ENCODE results near the gene LRBA. TPM values are rescaled to one million over a fixed set of nuclear protein-coding genes. Genes with fewer than 3 reads are reported as not detected.

LRBA gene
- total and polyA plus RNA-seq, 2 donors (not counting 3 experiments of a cell fraction or from before 2014, with no cell fraction given): 18.0 to 35.1 TPM

DNA sequence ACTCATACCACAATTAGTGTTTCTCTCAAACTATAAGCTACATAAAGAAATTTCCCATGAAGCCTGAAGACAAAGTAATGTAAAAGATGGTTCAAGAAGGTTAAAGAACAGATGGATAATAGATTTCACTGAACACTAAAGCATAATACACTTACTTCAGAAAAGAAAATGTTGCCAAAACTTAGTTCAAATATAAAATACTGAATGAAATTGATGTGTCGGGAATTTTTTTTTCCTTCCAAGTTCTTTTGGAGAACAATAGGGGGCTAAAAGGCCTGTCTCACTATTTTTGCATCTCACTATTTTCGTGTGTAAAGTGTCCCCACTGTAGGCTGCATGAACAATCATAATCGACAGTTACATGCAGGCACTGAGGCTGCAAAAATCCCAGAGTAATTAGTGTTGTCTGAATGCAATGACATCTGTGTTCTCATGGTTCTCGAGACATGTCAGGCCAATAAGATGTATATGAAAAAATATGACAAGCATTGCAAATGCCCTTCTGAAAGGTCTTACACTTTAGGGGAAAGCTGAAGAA, 445.0 kb downstream of the LRBA start:
- no peaks in the 10 kb centered on the region for H3K36me3 ChIP-seq (ENCODE audit: control insufficient read depth in 2 of 2, extremely low read depth in 1 of 2, insufficient read depth in 2 of 2, low read length in 2 of 2)
- no peaks in the 10 kb centered on the region for H3K79me2 ChIP-seq (ENCODE audit: control insufficient read depth, insufficient read depth, low read length)
- BruUV-seq (replicated peaks): no TSS peak
- H3K9ac ChIP-seq (replicated peaks; ENCODE audit: extremely low read depth, insufficient read depth, low read length): no peak overlapping the region
- H3K4me1 ChIP-seq (ENCODE audit: control insufficient read depth, extremely low read depth, insufficient read depth, low read length): no peaks in the 10 kb centered on the region
- FAIRE-seq: no peak
- no peaks in the 10 kb centered on the region for H3K9me3 ChIP-seq (replicated peaks; ENCODE audit: control insufficient read depth, insufficient read depth, low read length)
- ChIA-PET CTCF (interaction anchor here (1.1 to 1.4 kb wide), 2 partner anchors 13 to 297 kb away, joined by 4 read pairs; no protein-coding TSS in a partner anchor), POLR2A (no interaction called here)
- TF ChIP-seq EZH2 (IDR thresholded peaks at IDR 0.05; ENCODE audit: borderline replicate concordance, low read depth, low read length, severe bottlenecking) (no peak), POLR2AphosphoS5 (IDR thresholded peaks at IDR 0.05; ENCODE audit: insufficient read depth, low read depth, low read length) (no peak), GATA2 (IDR thresholded peaks at IDR 0.05; ENCODE audit: insufficient read depth, insufficient read length, low read depth, low read length) (no peak), FOS (IDR thresholded peaks at IDR 0.05; ENCODE audit: borderline replicate concordance, insufficient read depth, low read length) (no peak), JUN (IDR thresholded peaks at IDR 0.05; ENCODE audit: borderline replicate concordance, insufficient read depth, insufficient read length, low read depth) (no peak), MYC (IDR thresholded peaks at IDR 0.05; ENCODE audit: low read depth, low read length) (no peak), POLR2A (IDR thresholded peaks at IDR 0.05; ENCODE audit: low read depth, low read length) (no peak)
- TF ChIP-seq, protein P1, sequence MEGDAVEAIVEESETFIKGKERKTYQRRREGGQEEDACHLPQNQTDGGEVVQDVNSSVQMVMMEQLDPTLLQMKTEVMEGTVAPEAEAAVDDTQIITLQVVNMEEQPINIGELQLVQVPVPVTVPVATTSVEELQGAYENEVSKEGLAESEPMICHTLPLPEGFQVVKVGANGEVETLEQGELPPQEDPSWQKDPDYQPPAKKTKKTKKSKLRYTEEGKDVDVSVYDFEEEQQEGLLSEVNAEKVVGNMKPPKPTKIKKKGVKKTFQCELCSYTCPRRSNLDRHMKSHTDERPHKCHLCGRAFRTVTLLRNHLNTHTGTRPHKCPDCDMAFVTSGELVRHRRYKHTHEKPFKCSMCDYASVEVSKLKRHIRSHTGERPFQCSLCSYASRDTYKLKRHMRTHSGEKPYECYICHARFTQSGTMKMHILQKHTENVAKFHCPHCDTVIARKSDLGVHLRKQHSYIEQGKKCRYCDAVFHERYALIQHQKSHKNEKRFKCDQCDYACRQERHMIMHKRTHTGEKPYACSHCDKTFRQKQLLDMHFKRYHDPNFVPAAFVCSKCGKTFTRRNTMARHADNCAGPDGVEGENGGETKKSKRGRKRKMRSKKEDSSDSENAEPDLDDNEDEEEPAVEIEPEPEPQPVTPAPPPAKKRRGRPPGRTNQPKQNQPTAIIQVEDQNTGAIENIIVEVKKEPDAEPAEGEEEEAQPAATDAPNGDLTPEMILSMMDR (IDR thresholded peaks at IDR 0.05; ENCODE audit: extremely low read depth in 1 of 2, insufficient read depth in 1 of 2, low read depth in 1 of 2, low read length in 2 of 2): no peak
- TF ChIP-seq, protein P2, sequence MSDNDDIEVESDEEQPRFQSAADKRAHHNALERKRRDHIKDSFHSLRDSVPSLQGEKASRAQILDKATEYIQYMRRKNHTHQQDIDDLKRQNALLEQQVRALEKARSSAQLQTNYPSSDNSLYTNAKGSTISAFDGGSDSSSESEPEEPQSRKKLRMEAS (IDR thresholded peaks at IDR 0.05; ENCODE audit: insufficient read depth, insufficient read length): no peak
- no peaks in the 10 kb centered on the region for H3K9me1 ChIP-seq (replicated peaks; ENCODE audit: control insufficient read depth, extremely low read depth, insufficient read depth, low read length)
- no peak overlapping the region for H3K4me3 ChIP-seq (replicated peaks in 1 of 3; ENCODE audit: insufficient read depth in 1 of 3, low read depth in 1 of 3, low read length in 3 of 3)
- intact Hi-C loops (cut with micrococcal nuclease): no loop called here
- H3K27ac ChIP-seq (ENCODE audit: insufficient read depth, low read depth, low read length): no peak overlapping the region
- H3K4me2 ChIP-seq (ENCODE audit: insufficient read depth, low read length): no peak overlapping the region
- H2AFZ ChIP-seq (ENCODE audit: low read depth, low read length): no peak overlapping the region
- dilution Hi-C loops (cut with MboI; ENCODE audit: extremely low pct_ligation_motif_present, low sequenced_read_pairs): no loop called here
- H4K20me1 ChIP-seq (replicated peaks; ENCODE audit: control insufficient read depth, extremely low read depth, insufficient read depth, low read length): no peaks in the 10 kb centered on the region
- no peak for DNase-seq (ENCODE audit: low read depth, low spot score)
- no peaks in the 10 kb centered on the region for H3K27me3 ChIP-seq (ENCODE audit: control insufficient read depth in 2 of 2, insufficient read depth in 2 of 2, low read length in 2 of 2)
